Fibroblast of lung (primary cell): ENCODE measurements around the gene SRC.

Source experiments
- EZH2 ChIP-seq: IDR thresholded peaks from 2 replicates; pipeline ENCODE4 v1.5.1; 2012; ENCODE audit warnings: low read length, control low read depth, mild to moderate bottlenecking; ENCODE audit errors: missing control alignments
- TF ChIP-seq, protein P1 (sequence below), 2 donors: IDR thresholded peaks in 1 of 2; conservative IDR thresholded peaks in 1 of 2; 1 replicate in 1 of 2; 2 replicates in 1 of 2; pipeline ENCODE4 v1.5.1; 2011 to 2012; ENCODE audit warnings: low read length in 2 of 2, control low read depth in 1 of 2, inconsistent platforms in 1 of 2, low read depth in 1 of 2, mild to moderate bottlenecking in 1 of 2

DNA sequence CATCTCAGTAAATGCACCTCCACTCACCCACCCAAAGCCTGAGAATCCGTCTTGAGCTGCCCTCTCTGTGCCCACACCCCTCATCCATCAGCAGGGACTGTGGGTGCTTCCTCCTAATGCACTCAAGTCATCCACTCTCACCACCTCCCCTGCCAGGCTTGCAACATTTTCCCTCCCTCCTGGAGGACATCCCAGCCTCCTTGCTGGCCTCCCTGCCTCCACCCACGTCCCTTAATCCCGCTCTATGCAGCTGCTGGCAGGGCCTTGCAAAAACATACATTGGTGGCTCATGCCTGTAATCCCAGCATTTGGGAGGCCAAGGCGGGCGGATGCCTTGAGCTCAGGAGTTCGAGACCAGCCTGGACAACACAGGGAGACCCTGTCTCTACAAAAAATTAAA is 15.6 kb upstream of the SRC start:
- TF ChIP-seq, protein P1, sequence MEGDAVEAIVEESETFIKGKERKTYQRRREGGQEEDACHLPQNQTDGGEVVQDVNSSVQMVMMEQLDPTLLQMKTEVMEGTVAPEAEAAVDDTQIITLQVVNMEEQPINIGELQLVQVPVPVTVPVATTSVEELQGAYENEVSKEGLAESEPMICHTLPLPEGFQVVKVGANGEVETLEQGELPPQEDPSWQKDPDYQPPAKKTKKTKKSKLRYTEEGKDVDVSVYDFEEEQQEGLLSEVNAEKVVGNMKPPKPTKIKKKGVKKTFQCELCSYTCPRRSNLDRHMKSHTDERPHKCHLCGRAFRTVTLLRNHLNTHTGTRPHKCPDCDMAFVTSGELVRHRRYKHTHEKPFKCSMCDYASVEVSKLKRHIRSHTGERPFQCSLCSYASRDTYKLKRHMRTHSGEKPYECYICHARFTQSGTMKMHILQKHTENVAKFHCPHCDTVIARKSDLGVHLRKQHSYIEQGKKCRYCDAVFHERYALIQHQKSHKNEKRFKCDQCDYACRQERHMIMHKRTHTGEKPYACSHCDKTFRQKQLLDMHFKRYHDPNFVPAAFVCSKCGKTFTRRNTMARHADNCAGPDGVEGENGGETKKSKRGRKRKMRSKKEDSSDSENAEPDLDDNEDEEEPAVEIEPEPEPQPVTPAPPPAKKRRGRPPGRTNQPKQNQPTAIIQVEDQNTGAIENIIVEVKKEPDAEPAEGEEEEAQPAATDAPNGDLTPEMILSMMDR (conservative IDR thresholded peaks at IDR 0.05 in 1 of 2, IDR thresholded peaks at IDR 0.05 in 1 of 2; ENCODE audit: low read depth in 1 of 2, low read length in 2 of 2) = no peak
- TF ChIP-seq EZH2 = no peak
